HG03280 (cell line): Measurements from ENCODE around the gene STARD9.

Experiments used
- ATAC-seq: cut with Tn5 transposase; IDR thresholded peaks from one replicate; pipeline ENCODE4 v1.9.1; 2021; ENCODE audit warnings: mild to moderate bottlenecking, moderate library complexity; ENCODE audit not compliant: unreplicated experiment

Gene STARD9

GRCh38 chr15:42693496-42693895 is 118.1 kb downstream of the STARD9 start:
- no peak for ATAC-seq

GRCh38 chr15:42693942-42694341 is 118.5 kb downstream of the STARD9 start:
- ATAC-seq, result no peak

- ATAC-seq, result no peak
Measured at GRCh38 chr15:42694398-42694797, 119.0 kb downstream of the STARD9 start.

GRCh38 chr15:42695527-42696071 is 120.2 kb downstream of the STARD9 start:
- no peak for ATAC-seq

GRCh38 chr15:42696626-42697025 is 121.2 kb downstream of the STARD9 start:
- no peak for ATAC-seq

GRCh38 chr15:42704492-42704926 is 129.1 kb downstream of the STARD9 start:
- peak; percentile 76 for ATAC-seq

GRCh38 chr15:42705336-42705735 is 129.9 kb downstream of the STARD9 start:
- ATAC-seq, result no peak

- no peak for ATAC-seq
Measured at GRCh38 chr15:42707068-42707467, 131.7 kb downstream of the STARD9 start.

- no peak for ATAC-seq
Measured at GRCh38 chr15:42707873-42708544, 132.6 kb downstream of the STARD9 start.

GRCh38 chr15:42710662-42711061 is 135.3 kb downstream of the STARD9 start:
- no peak for ATAC-seq

GRCh38 chr15:42711746-42712145 is 136.3 kb downstream of the STARD9 start:
- no peak for ATAC-seq

- ATAC-seq, result no peak
Measured at GRCh38 chr15:42712584-42712983, 137.2 kb downstream of the STARD9 start.

GRCh38 chr15:42716125-42716524 is 140.7 kb downstream of the STARD9 start:
- ATAC-seq, result no peak

- ATAC-seq, result no peak
Measured at GRCh38 chr15:42716626-42717025, 141.2 kb downstream of the STARD9 start.

GRCh38 chr15:42719043-42719442 is 143.6 kb downstream of the STARD9 start:
- ATAC-seq, result no peak

GRCh38 chr15:42720071-42720470 is 144.7 kb downstream of the STARD9 start:
- ATAC-seq, result no peak

- no peak for ATAC-seq
Measured at GRCh38 chr15:42721016-42721415, 145.6 kb downstream of the STARD9 start.

GRCh38 chr15:42721916-42722315 is 146.5 kb downstream of the STARD9 start:
- ATAC-seq, result no peak

- ATAC-seq, result no peak
Measured at GRCh38 chr15:42723068-42723467, 147.7 kb downstream of the STARD9 start.

- ATAC-seq, result no peak
Measured at GRCh38 chr15:42724276-42724675, 148.9 kb downstream of the STARD9 start.

GRCh38 chr15:42725331-42725903 is 150.0 kb downstream of the STARD9 start:
- ATAC-seq, result no peak

GRCh38 chr15:42726114-42726513 is 150.7 kb downstream of the STARD9 start:
- ATAC-seq, result no peak
